Left hindlimb (tissue), 1 donor: ENCODE measurements around the gene ERCC1.

Experiments used
- DNase-seq: peaks from one replicate; pipeline ENCODE4 v3.0.0-alpha.2; 2018

ERCC1 gene

DNA sequence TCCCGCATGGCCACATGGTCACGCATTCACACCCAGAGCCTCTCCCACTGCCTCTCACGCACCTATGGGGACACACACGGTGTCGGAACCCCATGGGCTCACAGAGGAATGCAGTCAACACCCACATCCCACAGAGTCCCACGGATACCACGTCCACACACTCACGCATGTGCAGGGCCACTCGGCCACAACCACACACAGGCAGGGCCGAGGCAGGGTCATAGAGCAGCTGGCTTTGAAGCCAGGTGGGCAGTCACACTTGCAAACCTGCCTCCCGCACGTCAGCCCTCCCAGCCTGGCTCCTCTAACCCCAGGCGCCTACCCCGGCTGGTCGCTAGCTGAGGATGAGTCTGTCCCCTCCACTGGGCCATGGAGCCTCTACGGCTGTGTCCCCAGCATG is 61.4 kb downstream of the ERCC1 start:
- no peak for DNase-seq

DNA sequence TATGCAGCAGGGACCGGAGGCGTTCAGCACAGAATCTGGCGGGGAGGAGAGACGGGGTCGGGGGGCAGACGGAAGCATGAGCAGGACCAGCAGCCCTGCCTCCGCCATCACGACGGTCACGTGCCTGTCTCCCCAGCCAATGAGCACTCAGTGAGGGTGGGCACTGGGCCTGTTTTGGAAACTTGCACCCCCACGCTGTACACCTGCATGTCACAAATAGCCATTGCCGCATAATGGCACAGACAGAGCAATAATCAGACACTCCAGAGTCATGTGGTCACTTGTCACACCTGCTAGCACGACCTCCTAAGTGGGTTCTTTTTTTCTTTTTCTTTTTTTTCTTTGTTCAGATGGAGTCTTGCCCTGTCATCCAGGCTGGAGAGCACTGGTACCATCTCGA is 62.1 kb downstream of the ERCC1 start:
- DNase-seq = no peak

DNA sequence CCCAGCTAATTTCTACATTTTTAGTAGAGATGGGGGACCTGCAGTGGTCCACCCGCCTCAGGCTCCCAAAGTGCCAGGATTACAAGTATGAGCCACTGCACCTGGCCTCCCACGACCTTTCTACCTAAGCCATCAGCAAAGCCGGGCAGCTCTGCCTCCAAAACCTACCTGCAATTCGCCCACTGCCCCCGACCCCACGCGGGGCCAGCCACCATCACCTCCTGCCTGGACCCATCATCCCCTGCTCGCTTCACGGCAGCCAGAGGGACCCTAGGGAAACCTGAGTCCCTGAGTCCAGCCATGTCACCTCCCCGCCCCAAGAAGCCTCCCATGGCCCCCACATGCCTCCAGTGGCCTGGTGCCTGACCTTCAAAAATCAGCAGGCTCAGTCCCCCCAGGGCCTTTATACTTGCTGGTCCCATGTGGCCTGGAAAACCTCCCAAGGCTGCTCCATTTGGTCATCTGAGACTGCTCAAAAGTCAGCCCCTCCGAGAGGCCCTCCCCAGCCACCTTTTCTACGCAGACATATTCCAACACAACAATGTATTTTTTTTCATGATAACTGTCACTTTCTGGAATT is 65.4 kb downstream of the ERCC1 start:
- no peak for DNase-seq

DNA sequence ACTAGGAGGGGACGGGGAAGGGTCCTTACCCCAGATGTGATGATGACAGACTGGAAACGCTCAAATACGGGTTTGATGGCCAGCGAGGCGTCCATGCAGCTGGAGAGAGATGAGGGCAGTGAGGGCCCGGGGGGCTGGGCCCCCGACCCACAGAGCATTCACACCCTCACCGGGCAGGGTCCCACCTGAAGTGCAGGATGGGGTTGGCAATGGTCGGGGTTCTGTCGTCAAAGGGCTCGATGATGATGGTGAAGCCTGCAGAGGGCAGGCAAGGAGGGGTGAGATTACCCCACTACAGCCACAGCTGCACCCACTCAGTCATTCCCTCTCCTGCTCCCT is 66.3 kb downstream of the ERCC1 start:
- no peak for DNase-seq
